ENCODE data around the gene TARBP1. TPM values are rescaled to one million over a fixed set of nuclear protein-coding genes. Genes with fewer than 3 reads are reported as not detected.
"Not testable (repeated sequence)": the region's sequence is repeated elsewhere in the genome, so short reads cannot be mapped to it uniquely, and the experiment has no call there.

Gene TARBP1
- total RNA-seq, 2 experiments from 2014 or later, result 38.4 to 40.9 TPM

- Mint-ChIP-seq H3K9me3 (no peaks in the 10 kb centered on the region), H3K4me3 (no peak overlapping the region), H3K36me3 (ENCODE audit: low read depth) (no peaks in the 10 kb centered on the region), H3K27ac (no peak overlapping the region), H3K4me1 (ENCODE audit: low read depth) (no peaks in the 10 kb centered on the region), H3K27me3 (peaks cover 4% of the 10 kb centered on the region)
- DNase-seq, result no peak
- Histone ChIP-seq H3K9me3 (ENCODE audit: control insufficient read depth in 1 of 2, insufficient read depth in 1 of 2, low read length in 2 of 2) (no peaks in the 10 kb centered on the region), H3K27ac (ENCODE audit: low read depth in 1 of 2, low read length in 2 of 2) (no peak overlapping the region), H3K4me1 (ENCODE audit: insufficient read depth, low read length) (no peaks in the 10 kb centered on the region), H3K4me3 (ENCODE audit: low read length) (no peak overlapping the region), H3K27me3 (ENCODE audit: control insufficient read depth in 1 of 2, insufficient read depth in 2 of 2, low read length in 2 of 2) (no peaks in the 10 kb centered on the region), H3K36me3 (ENCODE audit: insufficient read depth, low read length) (no peaks in the 10 kb centered on the region)
- TF ChIP-seq, protein P1, sequence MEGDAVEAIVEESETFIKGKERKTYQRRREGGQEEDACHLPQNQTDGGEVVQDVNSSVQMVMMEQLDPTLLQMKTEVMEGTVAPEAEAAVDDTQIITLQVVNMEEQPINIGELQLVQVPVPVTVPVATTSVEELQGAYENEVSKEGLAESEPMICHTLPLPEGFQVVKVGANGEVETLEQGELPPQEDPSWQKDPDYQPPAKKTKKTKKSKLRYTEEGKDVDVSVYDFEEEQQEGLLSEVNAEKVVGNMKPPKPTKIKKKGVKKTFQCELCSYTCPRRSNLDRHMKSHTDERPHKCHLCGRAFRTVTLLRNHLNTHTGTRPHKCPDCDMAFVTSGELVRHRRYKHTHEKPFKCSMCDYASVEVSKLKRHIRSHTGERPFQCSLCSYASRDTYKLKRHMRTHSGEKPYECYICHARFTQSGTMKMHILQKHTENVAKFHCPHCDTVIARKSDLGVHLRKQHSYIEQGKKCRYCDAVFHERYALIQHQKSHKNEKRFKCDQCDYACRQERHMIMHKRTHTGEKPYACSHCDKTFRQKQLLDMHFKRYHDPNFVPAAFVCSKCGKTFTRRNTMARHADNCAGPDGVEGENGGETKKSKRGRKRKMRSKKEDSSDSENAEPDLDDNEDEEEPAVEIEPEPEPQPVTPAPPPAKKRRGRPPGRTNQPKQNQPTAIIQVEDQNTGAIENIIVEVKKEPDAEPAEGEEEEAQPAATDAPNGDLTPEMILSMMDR (IDR thresholded peaks at IDR 0.05), result no peak
- intact Hi-C loops (cut with DNase I, micrococcal nuclease), result no loop called here
- ChIA-PET CTCF (no interaction called here), POLR2A (no interaction called here)
- ATAC-seq (ENCODE audit: poor library complexity), result no peak
Observed at GRCh38 chr1:234507089-234507488, 28.1 kb upstream of the TARBP1 start.

GRCh38 chr1:234505769-234506102, 26.8 kb upstream of the TARBP1 start:
- intact Hi-C loops (cut with DNase I, micrococcal nuclease), result no loop called here
- no peak for DNase-seq
- ChIA-PET POLR2A (no interaction called here), CTCF (no interaction called here)
- no peaks in the 10 kb centered on the region for H3K36me3 ChIP-seq (ENCODE audit: insufficient read depth, low read length)
- Mint-ChIP-seq H3K27ac (no peak overlapping the region), H3K4me3 (no peak overlapping the region), H3K4me1 (ENCODE audit: low read depth) (no peaks in the 10 kb centered on the region), H3K36me3 (ENCODE audit: low read depth) (no peaks in the 10 kb centered on the region), H3K9me3 (no peaks in the 10 kb centered on the region), H3K27me3 (peaks cover 4% of the 10 kb centered on the region)
- H3K4me1 ChIP-seq (ENCODE audit: insufficient read depth, low read length), result no peaks in the 10 kb centered on the region
- H3K9me3 ChIP-seq (ENCODE audit: control insufficient read depth in 1 of 2, insufficient read depth in 1 of 2, low read length in 2 of 2), result no peaks in the 10 kb centered on the region
- no peak overlapping the region for H3K27ac ChIP-seq (ENCODE audit: low read depth in 1 of 2, low read length in 2 of 2)
- ATAC-seq (ENCODE audit: poor library complexity), result no peak
- H3K4me3 ChIP-seq (ENCODE audit: low read length), result no peak overlapping the region
- TF ChIP-seq, protein P1 (IDR thresholded peaks at IDR 0.05), result no peak
- H3K27me3 ChIP-seq (ENCODE audit: control insufficient read depth in 1 of 2, insufficient read depth in 2 of 2, low read length in 2 of 2), result no peaks in the 10 kb centered on the region

DNA sequence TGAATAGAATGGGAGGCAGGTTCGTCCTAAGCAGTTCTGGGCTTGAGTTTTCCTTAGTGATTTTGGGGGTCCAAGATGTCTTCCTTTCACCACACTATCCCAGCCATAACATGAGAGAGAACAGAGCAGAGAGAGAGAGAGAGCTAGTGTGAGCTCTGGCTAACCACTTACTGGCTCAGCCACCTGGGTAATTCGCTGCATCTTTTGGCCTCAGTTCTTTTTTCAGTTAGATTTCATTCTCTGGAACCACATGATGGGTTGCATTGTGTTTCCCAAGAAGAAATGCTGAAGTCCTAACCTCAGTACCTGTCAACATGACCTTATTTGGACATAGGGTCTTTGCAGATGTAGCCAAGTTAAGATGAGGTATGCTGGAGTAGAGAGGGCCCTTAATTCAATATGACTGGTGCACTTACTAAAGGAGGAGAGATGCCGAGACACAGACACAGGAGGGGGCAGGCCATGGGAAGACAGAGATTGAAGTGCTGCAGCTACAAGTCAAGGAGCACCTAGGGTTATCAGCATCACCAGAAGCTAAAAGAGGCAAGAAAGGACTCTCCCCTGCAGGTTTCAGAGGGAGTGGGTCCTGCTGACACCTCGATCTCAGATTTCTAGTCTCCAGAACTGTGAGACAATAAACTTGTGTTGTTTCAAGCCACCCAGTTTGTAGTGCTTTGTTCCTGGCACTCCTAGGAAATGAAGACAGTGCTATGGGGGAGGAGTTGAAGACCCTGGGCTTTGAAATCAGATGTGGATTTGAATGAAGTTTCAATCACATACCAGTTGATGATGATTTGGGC, 26.2 kb upstream of the TARBP1 start:
- H3K4me1 ChIP-seq (ENCODE audit: insufficient read depth, low read length), result no peaks in the 10 kb centered on the region
- no peaks in the 10 kb centered on the region for H3K27me3 ChIP-seq (ENCODE audit: control insufficient read depth in 1 of 2, insufficient read depth in 2 of 2, low read length in 2 of 2)
- H3K36me3 ChIP-seq (ENCODE audit: insufficient read depth, low read length), result no peaks in the 10 kb centered on the region
- no peaks in the 10 kb centered on the region for H3K36me3 Mint-ChIP-seq (ENCODE audit: low read depth)
- peaks cover 4% of the 10 kb centered on the region for H3K27me3 Mint-ChIP-seq
- CTCF ChIA-PET, result no interaction called here
- H3K9me3 ChIP-seq (ENCODE audit: control insufficient read depth in 1 of 2, insufficient read depth in 1 of 2, low read length in 2 of 2), result no peaks in the 10 kb centered on the region
- TF ChIP-seq, protein P1 (IDR thresholded peaks at IDR 0.05), result no peak
- POLR2A ChIA-PET, result no interaction called here
- no peak for ATAC-seq (ENCODE audit: poor library complexity)
- no peak overlapping the region for H3K4me3 ChIP-seq (ENCODE audit: low read length)
- DNase-seq, result no peak
- H3K27ac ChIP-seq (ENCODE audit: low read depth in 1 of 2, low read length in 2 of 2), result no peak overlapping the region
- no peaks in the 10 kb centered on the region for H3K4me1 Mint-ChIP-seq (ENCODE audit: low read depth)
- H3K9me3 Mint-ChIP-seq, result no peaks in the 10 kb centered on the region
- no peak overlapping the region for H3K4me3 Mint-ChIP-seq
- intact Hi-C loops (cut with DNase I, micrococcal nuclease), result no loop called here
- no peak overlapping the region for H3K27ac Mint-ChIP-seq

DNA sequence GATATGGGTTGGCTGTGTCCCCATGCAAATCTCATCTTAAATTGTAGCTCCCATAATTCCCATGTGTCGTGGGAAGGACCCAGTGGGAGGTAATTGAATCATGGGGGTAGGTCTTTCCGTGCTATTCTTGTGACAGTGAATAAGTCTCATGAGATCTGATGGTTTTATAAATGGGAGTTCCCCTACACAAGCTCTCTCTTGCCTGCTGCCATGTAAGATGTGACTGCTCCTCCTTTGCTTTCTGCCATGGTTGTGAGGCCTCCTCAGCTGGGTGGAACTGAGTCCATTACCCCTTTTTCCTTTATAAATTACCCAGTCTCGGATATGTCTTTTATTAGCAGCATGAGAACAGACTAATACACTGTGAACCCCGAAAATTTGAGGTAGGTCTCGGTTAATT, 25.3 kb upstream of the TARBP1 start:
- H3K36me3 ChIP-seq (ENCODE audit: insufficient read depth, low read length); H3K4me1 Mint-ChIP-seq (ENCODE audit: low read depth); H3K36me3 Mint-ChIP-seq (ENCODE audit: low read depth); H3K9me3 Mint-ChIP-seq; intact Hi-C loops (cut with DNase I, micrococcal nuclease); H3K27me3 Mint-ChIP-seq; H3K9me3 ChIP-seq (ENCODE audit: control insufficient read depth in 1 of 2, insufficient read depth in 1 of 2, low read length in 2 of 2); H3K4me3 Mint-ChIP-seq; H3K4me1 ChIP-seq (ENCODE audit: insufficient read depth, low read length); H3K27me3 ChIP-seq (ENCODE audit: control insufficient read depth in 1 of 2, insufficient read depth in 2 of 2, low read length in 2 of 2); H3K27ac ChIP-seq (ENCODE audit: low read depth in 1 of 2, low read length in 2 of 2); DNase-seq; H3K4me3 ChIP-seq (ENCODE audit: low read length); ATAC-seq (ENCODE audit: poor library complexity); H3K27ac Mint-ChIP-seq; POLR2A ChIA-PET: not testable (repeated sequence)
- CTCF ChIA-PET, result interaction anchor here (0.6 kb wide), 1 partner anchor 579 kb away, joined by 4 read pairs; no protein-coding TSS in a partner anchor

All from CD4-positive, alpha-beta T cell (primary cell).